Subcutaneous adipose tissue (tissue), 4 donors: ENCODE measurements around the gene CREB3L1. TPM values are rescaled to one million over a fixed set of nuclear protein-coding genes. Genes with fewer than 3 reads are reported as not detected.

Experiments used
- CTCF ChIP-seq: fragments of 450-650 bp; IDR thresholded peaks from one replicate; pipeline ENCODE4 v1.5.1; 2016; ENCODE audit warnings: low read depth, mild to moderate bottlenecking, control low read depth, antibody characterized with exemption, moderate library complexity
- total RNA-seq, 4 donors: library from RNA; depleted of rRNA; stranded (reverse); fragments of >200 nt; gene quantifications; one replicate each; pipeline ENCODE4 v1.1.0, GENCODE V29; 2016

Gene CREB3L1
- total RNA-seq, 4 donors from 2014 or later, result 0.44 to 4.9 (median 2.5) TPM

GRCh38 chr11:46275964-46276641 lies 1.4 kb upstream of the CREB3L1 start:
- no peak for TF ChIP-seq CTCF

GRCh38 chr11:46277313-46277621 lies 195 bp upstream of the CREB3L1 start:
- no peak for TF ChIP-seq CTCF

GRCh38 chr11:46278387-46279125 lies 1.1 kb downstream of the CREB3L1 start:
- no peak for TF ChIP-seq CTCF

- no peak for TF ChIP-seq CTCF
Observed at GRCh38 chr11:46279126-46280099, 2.0 kb downstream of the CREB3L1 start.

GRCh38 chr11:46280706-46281105 lies 3.2 kb downstream of the CREB3L1 start:
- no peak for TF ChIP-seq CTCF

- TF ChIP-seq CTCF, result no peak
Observed at GRCh38 chr11:46281371-46281831, 3.9 kb downstream of the CREB3L1 start.

GRCh38 chr11:46285173-46285572 lies 7.7 kb downstream of the CREB3L1 start:
- TF ChIP-seq CTCF, result no peak
